Esophagus squamous epithelium (tissue), 4 donors: ENCODE results near the gene PEF1.

ENCODE experiments used
- POLR2A ChIP-seq, 4 donors: fragments of 450-650 bp; IDR thresholded peaks; one replicate each; pipeline ENCODE4 v1.6.1; 2017; ENCODE audit warnings: antibody characterized with exemption in 4 of 4, mild to moderate bottlenecking in 4 of 4, moderate library complexity in 3 of 4
- TF ChIP-seq, protein P1 (sequence below), 6 experiments: fragments of 450-650 bp in 4 of 6; fragments of 200-600 bp in 2 of 6; sonication (generic) in 2 of 6; IDR thresholded peaks; one replicate each; pipeline ENCODE4 v1.5.1; 2016 to 2019; ENCODE audit warnings: antibody characterized with exemption in 6 of 6, mild to moderate bottlenecking in 4 of 6, moderate library complexity in 4 of 6

DNA sequence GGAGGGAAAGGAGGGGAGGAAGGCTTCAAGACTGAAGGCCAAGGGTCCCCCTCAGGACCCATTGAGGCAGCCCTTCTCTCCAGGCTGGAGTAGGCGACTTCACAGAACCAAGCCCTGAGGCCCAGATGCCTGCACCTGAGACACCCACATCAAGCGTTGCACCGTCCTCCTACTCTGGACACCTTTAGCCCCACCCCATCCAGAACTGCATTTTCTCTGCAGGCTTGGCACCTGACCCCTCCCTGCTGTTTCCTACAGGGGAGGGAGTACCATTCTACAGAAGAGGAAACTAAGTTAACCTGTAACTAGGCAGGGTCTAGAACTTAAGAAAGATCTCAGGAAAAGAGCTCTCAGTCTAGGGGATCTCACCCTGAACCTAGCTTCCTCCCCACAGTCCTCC lies 12.0 kb downstream of the PEF1 start:
- TF ChIP-seq, protein P1, sequence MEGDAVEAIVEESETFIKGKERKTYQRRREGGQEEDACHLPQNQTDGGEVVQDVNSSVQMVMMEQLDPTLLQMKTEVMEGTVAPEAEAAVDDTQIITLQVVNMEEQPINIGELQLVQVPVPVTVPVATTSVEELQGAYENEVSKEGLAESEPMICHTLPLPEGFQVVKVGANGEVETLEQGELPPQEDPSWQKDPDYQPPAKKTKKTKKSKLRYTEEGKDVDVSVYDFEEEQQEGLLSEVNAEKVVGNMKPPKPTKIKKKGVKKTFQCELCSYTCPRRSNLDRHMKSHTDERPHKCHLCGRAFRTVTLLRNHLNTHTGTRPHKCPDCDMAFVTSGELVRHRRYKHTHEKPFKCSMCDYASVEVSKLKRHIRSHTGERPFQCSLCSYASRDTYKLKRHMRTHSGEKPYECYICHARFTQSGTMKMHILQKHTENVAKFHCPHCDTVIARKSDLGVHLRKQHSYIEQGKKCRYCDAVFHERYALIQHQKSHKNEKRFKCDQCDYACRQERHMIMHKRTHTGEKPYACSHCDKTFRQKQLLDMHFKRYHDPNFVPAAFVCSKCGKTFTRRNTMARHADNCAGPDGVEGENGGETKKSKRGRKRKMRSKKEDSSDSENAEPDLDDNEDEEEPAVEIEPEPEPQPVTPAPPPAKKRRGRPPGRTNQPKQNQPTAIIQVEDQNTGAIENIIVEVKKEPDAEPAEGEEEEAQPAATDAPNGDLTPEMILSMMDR (IDR thresholded peaks at IDR 0.05): no peak
- TF ChIP-seq POLR2A (IDR thresholded peaks at IDR 0.05): no peak
